Measurements from ENCODE around the gene PFKFB3.

Gene PFKFB3

DNA sequence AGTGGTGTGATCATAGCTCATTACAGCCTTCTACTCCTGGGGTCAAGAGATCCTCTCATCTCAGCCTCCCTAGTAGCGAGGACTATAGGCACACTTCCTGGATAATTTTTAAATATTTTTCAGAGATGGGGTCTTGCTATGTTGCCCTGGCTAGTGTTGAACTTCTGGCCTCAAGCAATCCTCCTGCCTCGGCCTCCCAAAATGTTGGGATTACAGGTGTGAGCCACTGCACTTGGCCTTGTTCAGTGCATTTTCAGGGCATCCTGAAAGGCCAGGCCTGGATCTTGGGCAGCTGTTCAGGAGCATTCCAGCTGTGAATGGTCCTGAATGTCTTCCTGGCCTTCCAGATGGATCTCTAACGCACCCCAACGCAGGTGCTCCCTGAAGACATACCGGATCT, 95.7 kb downstream of the PFKFB3 start:
- H3K36me3 Mint-ChIP-seq = no peaks in the 10 kb centered on the region
- H3K27ac Mint-ChIP-seq = no peak overlapping the region
- H3K4me3 Mint-ChIP-seq = no peak overlapping the region
- H3K27me3 Mint-ChIP-seq = no peaks in the 10 kb centered on the region
- H3K4me1 Mint-ChIP-seq = peaks cover 42% of the 10 kb centered on the region
- peaks cover 4% of the 10 kb centered on the region for H3K9me3 Mint-ChIP-seq

GRCh38 chr10:6299234-6299633, 96.5 kb downstream of the PFKFB3 start:
- Mint-ChIP-seq H3K4me3 (no peak overlapping the region), H3K27me3 (no peaks in the 10 kb centered on the region), H3K4me1 (peaks cover 39% of the 10 kb centered on the region), H3K36me3 (no peaks in the 10 kb centered on the region), H3K27ac (no peak overlapping the region), H3K9me3 (peaks cover 4% of the 10 kb centered on the region)

GRCh38 chr10:6299743-6300105, 97.0 kb downstream of the PFKFB3 start:
- H3K4me3 Mint-ChIP-seq = peak overlapping the region; percentile 61
- H3K9me3 Mint-ChIP-seq = peaks cover 2% of the 10 kb centered on the region
- no peaks in the 10 kb centered on the region for H3K36me3 Mint-ChIP-seq
- no peaks in the 10 kb centered on the region for H3K27me3 Mint-ChIP-seq
- H3K27ac Mint-ChIP-seq = peak overlapping the region; percentile 74
- peaks cover 34% of the 10 kb centered on the region for H3K4me1 Mint-ChIP-seq

- Mint-ChIP-seq H3K4me1 (peaks cover 30% of the 10 kb centered on the region), H3K4me3 (peak overlapping the region; percentile 61), H3K27me3 (no peaks in the 10 kb centered on the region), H3K27ac (peak overlapping the region; percentile 74), H3K9me3 (no peaks in the 10 kb centered on the region), H3K36me3 (no peaks in the 10 kb centered on the region)
Observed at GRCh38 chr10:6300106-6300783, 97.5 kb downstream of the PFKFB3 start.

DNA sequence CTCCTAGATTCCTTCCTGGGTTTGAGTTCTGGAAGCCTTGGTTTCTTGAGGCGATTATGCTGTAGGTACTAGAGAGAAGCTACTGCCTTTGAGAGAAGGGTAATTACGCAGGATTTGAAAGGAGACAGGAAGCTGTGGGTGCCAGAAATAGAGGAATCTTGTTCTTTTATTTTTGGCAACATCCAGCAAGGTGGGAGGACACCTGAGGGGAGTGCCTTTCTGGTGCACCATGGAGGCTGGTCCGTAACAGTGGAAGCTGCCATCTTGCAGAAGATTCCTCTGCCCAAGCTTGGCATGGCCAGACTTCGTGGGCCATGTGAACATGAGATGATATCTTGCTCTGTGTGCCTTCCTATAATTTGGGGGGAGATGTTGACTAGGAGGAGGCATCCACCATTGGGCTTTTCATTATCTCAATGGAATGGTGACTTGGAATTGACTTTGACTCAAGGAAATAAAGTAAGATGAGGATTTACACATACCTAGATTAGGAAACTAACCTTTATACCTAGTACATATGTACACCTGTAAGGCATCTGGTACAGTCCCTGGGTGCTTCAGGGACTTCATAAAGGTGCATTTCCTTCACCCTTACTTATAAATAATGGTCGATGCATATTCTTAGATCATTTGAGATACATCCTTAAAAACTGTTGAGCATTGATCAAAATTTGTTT, 98.2 kb downstream of the PFKFB3 start:
- Mint-ChIP-seq H3K9me3 (no peaks in the 10 kb centered on the region), H3K36me3 (no peaks in the 10 kb centered on the region), H3K27me3 (no peaks in the 10 kb centered on the region), H3K4me1 (peaks cover 24% of the 10 kb centered on the region), H3K27ac (peak overlapping the region; percentile 8), H3K4me3 (peak overlapping the region; percentile 20)

DNA sequence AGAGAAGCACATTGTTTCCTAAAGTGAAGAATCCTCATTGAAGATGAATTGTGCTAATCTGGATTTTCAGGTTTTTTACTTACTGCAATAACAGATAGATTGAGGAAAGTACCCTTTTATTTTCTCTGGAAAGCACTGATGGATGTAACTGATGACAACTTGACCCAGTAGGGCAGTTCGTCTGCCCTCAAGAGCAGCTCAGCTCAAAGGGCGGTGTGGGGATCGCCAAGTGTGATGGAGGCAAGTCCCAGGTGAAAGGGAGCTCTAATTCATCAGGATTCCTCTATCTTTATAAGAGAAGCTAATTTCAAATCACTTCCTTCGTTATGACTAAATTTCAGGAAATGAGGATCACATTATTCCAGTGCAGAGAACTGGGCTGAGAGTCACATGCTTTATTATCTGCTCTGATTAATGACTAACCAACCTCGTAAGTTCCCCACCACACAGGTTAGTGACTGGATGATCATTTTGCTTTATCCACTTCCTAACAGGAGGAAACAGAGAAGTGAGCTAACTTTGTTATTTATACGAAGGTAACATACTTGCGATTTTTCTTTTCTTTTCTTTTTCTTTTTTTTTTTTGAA, 98.8 kb downstream of the PFKFB3 start:
- no peaks in the 10 kb centered on the region for H3K27me3 Mint-ChIP-seq
- peaks cover 17% of the 10 kb centered on the region for H3K4me1 Mint-ChIP-seq
- H3K36me3 Mint-ChIP-seq = no peaks in the 10 kb centered on the region
- no peak overlapping the region for H3K27ac Mint-ChIP-seq
- no peak overlapping the region for H3K4me3 Mint-ChIP-seq
- H3K9me3 Mint-ChIP-seq = no peaks in the 10 kb centered on the region
